Epithelial cell of prostate (primary cell): ENCODE results near the gene EGFL8.
"Not testable (repeated sequence)": the region's sequence is repeated elsewhere in the genome, so short reads cannot be mapped to it uniquely, and the experiment has no call there.

Experiments
- DNase-seq: peaks from one replicate; pipeline ENCODE4 v3.0.0-alpha.2; 2011; ENCODE audit warnings: low read depth, low spot score
- H3K27ac ChIP-seq: fragments of 450-650 bp; 2 replicates; pipeline ENCODE4 v1.5.1; 2017; ENCODE audit warnings: mild to moderate bottlenecking

EGFL8 gene

DNA sequence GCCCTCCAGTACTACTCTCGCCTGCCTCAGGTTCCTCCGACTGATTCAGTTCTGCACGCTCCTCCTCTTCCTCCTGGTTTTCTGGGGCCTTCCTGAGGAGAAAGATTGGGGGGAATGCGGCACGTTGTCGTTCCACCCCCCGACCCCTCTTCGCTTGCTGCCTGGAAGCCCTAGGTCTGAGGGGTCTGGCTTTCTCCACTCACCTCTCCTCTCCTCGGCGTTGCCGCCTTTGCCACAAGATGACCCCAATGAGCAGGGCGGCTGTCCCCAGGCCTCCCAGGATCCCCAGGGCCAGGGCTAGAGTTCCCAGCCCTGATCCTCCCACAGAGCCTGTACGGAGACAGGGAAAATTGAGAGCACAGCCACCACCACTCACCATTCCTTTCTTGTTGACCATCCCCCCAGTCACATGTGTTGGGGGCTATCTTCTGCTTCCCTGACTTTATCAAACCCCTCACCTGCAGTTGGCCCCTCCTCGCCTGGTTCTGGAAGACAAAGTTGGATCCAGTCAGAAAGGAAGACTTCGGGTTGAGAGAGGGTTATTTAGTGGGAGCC lies 16.8 kb downstream of the EGFL8 start:
- no peak for DNase-seq
- H3K27ac ChIP-seq = no peak overlapping the region

DNA sequence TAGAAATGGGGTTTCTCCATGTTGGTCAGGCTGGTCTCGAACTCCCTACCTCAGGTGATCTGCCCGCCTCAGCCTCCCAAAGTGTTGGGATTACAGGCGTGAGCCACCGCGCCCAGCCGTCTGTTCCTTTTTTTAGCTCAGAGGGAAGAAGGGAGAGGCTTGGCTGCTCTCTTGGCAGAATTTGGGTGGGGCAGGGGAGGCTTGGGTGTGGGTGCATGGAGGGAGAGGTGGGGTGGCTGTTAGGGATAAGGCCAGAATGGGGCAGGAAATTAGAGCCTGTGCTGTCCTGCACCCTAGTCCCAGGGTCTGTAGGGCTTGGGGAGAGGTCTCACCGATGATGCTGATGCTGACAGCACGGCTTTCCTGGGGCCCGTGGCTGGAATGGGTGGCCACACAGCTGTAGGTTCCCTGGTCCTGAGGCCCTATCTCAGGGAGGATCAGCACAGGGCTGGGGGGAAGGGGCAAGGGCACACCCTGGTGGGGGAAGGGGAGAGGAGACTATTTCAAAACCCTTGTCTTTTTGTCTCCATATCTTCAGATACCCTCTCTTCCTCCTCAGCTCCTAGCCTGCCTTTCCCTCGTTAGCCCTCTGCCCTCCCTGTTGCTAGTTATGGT lies 17.6 kb downstream of the EGFL8 start:
- no peak for DNase-seq
- no peak overlapping the region for H3K27ac ChIP-seq

DNA sequence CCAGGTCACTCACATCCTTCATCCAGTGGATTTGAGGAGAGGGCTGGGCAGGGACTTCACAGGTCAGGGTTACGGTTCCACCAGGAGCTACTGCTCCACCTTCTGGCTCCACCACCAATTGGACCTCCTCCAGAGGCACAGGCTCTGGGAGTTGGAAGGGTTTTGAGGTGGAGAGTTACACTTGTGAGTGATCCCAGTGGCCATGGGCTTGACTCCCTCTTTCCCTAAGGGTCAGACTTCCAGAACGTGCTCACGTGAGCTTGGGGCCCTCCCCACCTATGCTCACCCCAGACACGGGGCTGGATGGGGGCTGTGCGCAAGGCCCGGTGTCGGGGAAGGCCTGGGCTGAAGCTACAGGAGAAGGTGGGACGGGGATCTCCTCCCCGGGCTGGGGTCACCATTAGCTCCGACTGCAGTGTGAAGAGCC lies 18.2 kb downstream of the EGFL8 start:
- no peak overlapping the region for H3K27ac ChIP-seq
- no peak for DNase-seq

- H3K27ac ChIP-seq = no peak overlapping the region
- DNase-seq = no peak
Observed at GRCh38 chr6:32183030-32183429, 18.6 kb downstream of the EGFL8 start.

GRCh38 chr6:32183483-32184083 lies 19.2 kb downstream of the EGFL8 start:
- DNase-seq = no peak

GRCh38 chr6:32184084-32184640 lies 19.8 kb downstream of the EGFL8 start, which contains the start of gene AGER:
AGER (minus strand) TSS chr6:32184253; CDS start chr6:32184222, 31 bp downstream.
- no peak within 1 kb of the TSS for H3K27ac ChIP-seq
- no peak for DNase-seq

More at GRCh38 chr6:32183483-32184083, 19.2 kb downstream of the EGFL8 start:
- no peak overlapping the region for H3K27ac ChIP-seq

DNA sequence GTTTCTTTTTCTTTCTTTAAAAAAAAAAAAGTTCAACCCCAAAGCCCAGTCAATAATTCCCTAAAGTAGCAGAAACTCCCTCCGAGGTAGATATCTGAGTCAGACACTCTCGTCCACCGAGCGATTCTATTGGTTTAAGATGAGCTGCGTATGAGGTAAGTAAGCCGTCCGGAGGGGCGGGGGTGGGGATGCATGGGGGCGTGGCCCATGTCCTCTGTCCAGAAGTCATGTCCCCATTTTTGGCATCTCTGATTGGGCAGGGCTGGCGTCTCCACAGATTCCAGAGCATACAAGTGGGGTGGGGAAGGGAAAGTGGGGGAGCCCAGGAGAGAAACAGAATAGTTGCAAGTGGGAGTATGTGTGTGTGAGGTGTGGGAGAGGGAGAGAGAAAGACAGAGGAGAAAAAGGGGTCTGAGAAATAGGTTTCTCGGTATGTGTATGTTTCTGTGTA lies 21.3 kb downstream of the EGFL8 start:
- peak overlapping the region; percentile 28 for H3K27ac ChIP-seq
- not testable (repeated sequence) for DNase-seq

- peak overlapping the region; percentile 28 for H3K27ac ChIP-seq
- DNase-seq = not testable (repeated sequence)
Observed at GRCh38 chr6:32186151-32186840, 21.9 kb downstream of the EGFL8 start.

DNA sequence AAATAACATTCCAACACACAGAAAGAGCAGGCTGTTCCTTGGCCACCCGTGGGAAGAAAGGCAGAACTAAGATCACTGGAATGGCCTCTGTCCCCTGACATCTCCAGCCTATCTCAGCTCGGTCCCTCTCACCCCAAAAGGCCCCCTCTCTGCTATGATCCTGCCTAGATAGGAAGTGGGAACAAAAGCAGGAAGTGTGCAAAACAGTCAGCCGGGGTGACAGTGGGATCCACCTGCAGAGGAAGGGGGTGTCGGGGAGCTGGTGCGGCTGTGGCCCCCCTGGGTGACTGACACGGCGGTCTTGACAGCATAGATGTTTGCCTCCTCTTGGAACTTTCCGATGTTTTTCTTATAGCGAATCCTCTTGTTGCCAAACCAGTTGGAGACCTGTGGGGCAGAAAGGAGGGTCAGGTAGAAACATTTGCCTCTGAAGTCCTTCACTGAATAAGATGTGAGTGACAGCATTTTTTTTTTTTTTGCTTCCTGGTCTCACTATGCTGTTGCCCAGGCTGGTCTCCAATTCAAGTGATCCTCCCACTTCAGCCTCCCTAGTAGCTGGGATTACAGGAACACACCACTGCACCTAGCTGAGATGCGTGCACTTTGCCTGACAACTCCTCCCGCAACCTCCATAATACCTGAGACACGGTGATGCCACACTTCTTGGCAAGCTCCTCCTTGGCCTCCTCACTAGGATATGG lies 22.8 kb downstream of the EGFL8 start:
- H3K27ac ChIP-seq = peak overlapping the region; percentile 28
- no peak for DNase-seq

DNA sequence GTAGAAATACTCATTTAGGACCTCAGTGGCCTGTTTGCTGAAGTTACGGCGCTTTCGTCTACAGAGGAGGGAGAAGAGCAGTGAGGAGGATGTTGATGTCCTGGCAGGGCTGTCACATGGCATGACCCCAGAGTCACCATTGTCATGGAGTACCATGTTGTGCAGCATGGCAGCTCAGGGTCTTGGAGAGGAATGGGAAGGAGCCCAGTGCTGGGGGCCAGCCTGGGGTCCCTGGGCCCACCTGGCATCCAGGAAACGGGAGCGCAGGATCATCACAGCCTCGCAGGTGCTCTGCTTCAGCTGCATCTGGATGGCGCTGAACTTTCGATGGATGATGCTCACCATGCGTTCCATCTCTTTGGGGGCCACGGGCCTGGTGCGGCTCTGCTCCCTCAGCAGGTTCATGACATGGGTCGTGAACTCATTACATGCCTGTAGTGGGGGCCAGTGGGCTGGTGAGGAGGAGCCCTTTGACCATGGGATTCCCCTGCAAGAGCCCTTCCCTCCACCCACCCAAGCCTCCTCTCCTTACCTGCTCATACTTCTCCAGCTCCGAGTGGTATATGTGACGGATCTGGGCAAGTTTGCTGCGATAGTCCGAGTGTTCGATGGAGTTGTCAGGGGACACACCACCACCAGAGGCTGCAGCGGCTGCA lies 23.5 kb downstream of the EGFL8 start:
- H3K27ac ChIP-seq, DNase-seq: not testable (repeated sequence)

- no peak for DNase-seq
- peak overlapping the region; percentile 75 for H3K27ac ChIP-seq
Observed at GRCh38 chr6:32188381-32189068, 24.1 kb downstream of the EGFL8 start.

DNA sequence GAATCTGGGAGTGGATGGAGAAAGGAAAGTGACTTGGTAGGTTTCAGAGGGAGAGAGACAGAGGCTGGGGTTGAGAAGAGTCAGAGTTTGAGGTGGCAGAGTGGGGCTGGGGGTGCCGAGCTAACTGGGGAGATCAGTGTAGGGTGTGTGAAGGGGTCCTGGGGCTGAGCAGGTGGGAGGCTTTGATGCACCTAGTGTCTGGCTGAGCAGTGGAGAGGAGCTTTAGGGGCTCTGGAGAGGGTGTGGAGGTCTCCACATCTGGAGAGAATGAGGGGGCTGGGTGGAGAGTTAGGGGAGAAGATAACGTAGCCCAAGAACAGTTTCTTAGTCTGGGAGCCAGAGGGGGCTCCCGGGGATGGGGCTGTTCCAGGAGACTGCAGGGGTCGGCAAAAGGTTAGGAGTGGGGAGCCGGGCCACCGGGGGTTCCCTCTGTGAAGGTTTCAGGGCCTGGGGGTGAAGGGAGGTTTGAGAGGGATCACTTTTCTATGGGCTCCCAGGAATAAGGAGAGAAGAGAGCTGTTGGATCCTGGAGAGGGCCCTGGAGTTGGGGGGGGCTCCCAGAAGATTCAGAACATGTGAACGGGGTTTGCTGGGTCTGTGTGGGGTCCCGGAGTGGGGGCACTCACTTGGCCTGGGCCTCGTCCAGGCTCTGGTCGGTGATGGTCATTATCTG lies 24.8 kb downstream of the EGFL8 start:
- no peak for DNase-seq
- peak overlapping the region; percentile 75 for H3K27ac ChIP-seq

DNA sequence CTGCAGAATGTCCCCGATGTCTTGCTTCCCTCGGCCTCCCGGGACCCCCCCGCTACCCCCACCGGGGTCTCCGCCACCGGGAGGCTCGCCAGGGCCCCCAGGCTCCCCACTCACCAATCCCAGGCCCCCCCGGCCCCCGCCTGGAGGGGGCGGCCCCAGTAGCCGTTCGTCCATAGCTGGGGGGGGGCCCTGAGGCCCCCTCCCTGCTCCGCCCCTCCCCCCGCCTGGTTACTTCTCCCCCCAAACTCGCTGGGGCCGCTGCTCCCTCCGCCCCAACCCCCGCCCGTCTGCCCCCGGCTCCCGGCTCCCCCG lies 25.3 kb downstream of the EGFL8 start:
- DNase-seq = no peak
- peak overlapping the region; percentile 75 for H3K27ac ChIP-seq

DNA sequence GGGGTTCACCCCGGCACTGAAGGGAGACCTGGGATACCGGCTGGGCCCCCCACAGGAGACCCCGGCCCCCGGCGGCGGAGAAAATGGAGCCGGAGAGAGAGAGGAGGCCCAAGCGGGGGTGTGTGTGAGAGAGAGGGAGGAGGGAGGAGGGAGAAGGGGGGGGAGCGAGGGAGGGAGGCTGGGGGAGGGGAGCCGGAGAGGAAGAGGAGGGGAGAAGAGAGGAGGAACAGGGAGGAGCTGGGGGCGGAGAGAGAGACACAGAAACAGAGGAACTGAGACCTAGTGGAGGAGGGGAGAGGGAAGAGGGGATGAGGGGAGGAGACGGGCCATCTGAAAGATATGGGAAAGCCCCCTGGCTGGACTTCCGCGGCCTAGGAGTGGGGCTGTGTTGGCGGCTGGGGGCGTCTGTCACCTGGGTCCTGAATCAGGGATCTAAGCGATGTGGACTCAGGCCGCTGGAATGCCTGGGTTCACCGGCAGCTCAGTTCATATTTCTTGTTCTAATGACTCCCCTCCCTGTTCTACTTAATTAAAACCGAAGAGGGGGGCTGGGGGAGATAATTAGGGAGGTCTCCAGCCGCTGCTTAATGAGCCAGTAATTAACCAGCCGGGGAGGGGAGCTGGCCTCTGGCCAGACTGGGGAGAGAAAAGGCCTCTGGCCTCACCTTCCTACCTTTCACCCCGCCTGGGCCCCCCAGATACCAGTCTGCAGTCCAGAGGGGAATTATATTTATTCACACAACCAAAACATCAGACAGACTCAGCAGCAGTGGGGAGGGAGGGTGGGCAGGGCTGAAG lies 25.9 kb downstream of the EGFL8 start, which contains the start of gene PBX2:
Gene PBX2, minus strand, starts transcription at position 149 of the 798 bp plus-strand sequence. CDS start 287 bp downstream, outside the sequence.
- peak within 1 kb of the TSS; percentile 75 for H3K27ac ChIP-seq
- no peak for DNase-seq

DNA sequence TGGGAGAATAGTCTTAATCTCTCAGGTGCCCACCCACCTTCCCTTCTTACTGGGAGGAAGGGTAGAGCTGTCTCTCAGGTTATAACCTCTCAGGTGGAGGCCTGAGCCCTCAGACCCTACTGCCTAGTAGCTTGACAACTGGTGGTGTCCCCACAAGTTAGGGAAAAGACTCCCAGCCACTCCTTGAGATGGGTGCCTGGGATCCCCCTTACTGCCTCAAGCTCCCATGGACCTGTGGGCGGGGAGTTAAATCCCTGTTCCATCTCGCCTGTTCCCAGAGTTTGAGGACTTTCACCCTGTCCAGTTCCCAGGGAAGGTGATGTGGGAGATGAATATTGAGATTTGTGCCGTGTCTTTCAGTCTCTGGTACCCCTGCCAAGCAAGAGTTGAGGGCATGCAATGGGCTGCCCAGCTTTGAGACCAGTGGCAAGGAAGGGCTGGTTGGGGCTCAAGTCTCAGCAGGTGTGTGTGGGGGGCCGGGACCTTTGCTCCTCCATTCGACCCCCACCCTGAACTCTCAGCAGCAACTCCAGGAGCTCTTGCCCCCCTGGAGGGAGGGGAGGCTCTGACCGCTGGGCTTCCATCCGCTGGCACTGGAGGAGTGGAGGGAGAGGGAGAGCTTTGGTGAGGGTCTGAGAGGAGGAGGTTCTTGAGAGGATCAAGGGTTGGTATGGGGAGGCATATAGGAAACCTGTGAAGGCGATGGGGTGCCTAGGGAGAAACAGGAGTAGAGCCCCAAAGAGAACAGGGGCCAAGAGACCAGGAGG lies 26.7 kb downstream of the EGFL8 start:
- peak overlapping the region; percentile 75 for H3K27ac ChIP-seq
- DNase-seq = no peak

GRCh38 chr6:32191696-32192607 lies 27.6 kb downstream of the EGFL8 start:
- no peak for DNase-seq
- H3K27ac ChIP-seq = peak overlapping the region; percentile 48
